GM23248 (cell line): ENCODE data around the gene LRMDA.

Experiments used
- EZH2 ChIP-seq: fragments of 200-600 bp; sonication (generic); IDR thresholded peaks from 2 replicates; pipeline ENCODE4 v1.6.1; 2018; ENCODE audit warnings: antibody characterized with exemption, mild to moderate bottlenecking; ENCODE audit not compliant: insufficient read depth, poor library complexity, severe bottlenecking
- EZH2phosphoT487 ChIP-seq: fragments of 200-600 bp; sonication (generic); IDR thresholded peaks from 2 replicates; pipeline ENCODE4 v1.6.1; 2018; ENCODE audit warnings: antibody characterized with exemption, moderate library complexity, mild to moderate bottlenecking, low read depth; ENCODE audit not compliant: insufficient read depth

GRCh38 chr10:75763652-75764051 is 332.2 kb downstream of the LRMDA start:
- TF ChIP-seq EZH2phosphoT487 (no peak), EZH2 (no peak)
